Activated CD8-positive, alpha-beta memory T cell treated with anti-CD3 and anti-CD28 coated beads, Interleukin-2, amount 50 U/mL, for 24 hours (primary cell): ENCODE measurements around the gene AGFG2.
A peak's percentile ranks its signal among the peaks of the same experiment; 100 is the strongest.

Source experiments
- DNase-seq: peaks from one replicate; pipeline ENCODE4 v3.0.0-alpha.2; 2020; ENCODE audit errors: extremely low read depth

Gene AGFG2

DNA sequence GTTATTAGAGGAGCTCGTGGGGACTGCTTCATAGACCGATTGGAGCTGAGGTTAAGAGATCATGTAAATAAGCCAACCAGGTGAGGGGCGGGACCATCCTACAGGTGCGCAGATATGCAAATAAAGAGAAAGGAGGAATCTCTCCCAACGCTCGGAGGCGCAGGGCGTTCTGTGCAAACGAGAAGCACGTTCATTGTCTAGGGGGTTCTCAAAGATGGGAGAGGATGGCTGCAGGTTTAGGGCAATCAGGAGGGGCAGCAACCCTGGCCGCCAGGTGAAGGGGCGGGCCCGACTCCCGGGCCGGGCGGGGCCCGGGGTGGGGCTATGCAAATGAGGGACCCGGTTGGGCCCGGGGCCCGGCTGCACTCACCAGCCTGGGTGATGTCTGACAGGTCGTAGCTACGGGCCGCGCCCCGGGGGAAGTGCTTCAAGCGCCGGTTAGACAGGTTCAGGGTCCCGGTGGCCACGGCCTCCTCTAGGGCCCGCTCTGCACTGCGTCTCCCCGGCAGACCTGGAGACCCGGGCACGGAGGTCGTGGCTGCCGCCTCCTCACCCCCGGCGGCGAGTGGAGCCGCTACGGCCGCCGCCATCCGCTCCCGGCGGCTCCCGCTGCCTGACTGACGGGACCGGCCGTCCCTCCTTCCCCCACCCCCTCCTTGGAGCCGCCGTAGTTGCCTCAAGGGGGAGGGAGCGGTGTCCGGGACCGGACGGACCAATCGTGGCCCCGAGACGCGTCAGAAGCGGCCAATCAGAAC, 46.7 kb downstream of the AGFG2 start, which contains the start of gene LRCH4:
Gene LRCH4 (minus strand): TSS at position 619 of the 755 bp plus-strand sequence. CDS start 29 bp downstream, at position 590.
- no peak for DNase-seq

DNA sequence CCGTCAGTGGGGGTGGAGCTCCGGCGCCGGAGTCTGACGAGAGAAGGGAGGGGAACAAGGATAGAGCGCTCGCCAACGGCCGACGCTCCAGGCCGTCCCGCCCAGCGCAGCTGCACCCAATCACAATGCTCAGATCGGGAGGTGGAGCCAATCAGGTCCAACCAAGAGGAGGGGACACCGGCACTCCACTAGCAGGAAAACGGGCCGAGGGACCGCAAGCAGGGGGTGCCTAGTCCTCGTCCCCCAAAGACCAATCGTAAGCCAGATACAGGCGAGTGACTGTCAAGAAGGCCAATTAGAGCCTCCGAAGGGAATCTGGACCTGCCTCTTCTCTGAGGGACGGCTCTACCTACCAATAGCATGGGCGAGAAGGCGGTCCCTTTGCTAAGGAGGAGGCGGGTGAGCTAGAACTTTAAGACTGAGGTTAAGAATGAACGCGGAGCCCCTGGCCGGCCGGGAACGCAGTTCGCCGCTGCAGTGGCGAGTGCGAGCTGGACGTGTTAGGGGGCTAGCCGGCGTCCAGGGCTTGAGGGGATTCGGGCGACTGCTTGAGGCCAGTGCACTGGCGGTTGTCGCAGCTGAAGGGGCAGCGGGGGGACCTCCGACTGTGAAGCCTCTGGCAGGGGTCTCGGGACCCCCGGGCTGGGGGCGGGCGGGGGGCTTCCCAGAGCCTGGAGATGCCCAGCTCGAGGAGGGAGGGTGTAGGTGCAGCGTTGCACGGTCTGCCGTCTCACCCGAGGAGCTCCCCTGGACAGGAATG, 47.4 kb downstream of the AGFG2 start, which contains the start of gene FBXO24:
Gene FBXO24 (plus strand): TSS at position 63 of the 760 bp plus-strand sequence. CDS start 298 bp downstream, at position 361.
- peak; percentile 99 for DNase-seq

DNA sequence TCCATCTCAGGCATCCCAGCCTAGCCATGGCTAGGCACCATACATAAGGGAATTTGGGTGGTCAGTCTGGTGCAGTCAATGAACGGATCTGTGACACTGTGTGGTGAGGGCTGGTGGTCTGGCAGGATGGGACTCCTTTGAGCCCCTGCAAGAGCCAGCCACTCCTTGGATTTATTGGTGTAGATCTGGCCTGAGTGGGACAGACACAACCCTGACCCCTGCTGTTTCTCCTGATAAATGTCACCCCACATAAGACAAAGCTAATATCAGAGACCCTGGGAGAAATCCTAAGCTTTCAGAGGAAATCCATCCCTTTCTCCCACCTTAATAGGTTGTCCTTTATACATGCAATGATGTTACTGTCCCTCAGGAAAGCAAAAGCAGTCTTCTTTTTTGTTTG, 49.4 kb downstream of the AGFG2 start:
- DNase-seq = no peak

DNA sequence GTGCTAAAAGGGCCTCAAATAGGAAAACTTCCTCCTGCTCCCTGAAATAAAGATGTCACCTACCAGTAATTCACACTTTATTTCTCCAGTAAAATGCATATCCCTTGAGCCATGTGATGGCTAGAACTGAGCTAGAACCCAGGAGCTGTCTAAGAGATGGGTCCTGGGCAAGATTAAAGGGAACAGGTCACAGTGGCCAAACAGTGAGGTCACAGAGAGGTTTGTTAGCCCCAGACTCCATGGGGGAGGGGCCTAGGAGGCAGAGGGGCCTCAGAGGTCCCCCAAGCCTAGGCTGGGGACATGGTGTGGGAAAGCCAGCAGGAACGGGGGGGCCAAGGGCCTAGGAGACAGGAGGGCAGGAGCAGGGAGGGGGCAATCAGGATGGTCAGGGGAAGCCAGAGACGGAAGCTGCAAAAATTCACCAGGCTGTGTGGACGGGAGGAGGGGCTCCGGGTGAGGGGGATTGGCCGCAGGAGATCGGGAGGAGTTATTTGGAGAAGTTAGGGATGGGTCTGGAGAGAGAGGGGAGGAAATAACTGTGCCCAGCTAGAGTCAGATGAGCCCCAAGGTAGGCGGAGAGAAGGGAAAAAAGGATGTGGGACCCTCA, 50.4 kb downstream of the AGFG2 start:
- no peak for DNase-seq

DNA sequence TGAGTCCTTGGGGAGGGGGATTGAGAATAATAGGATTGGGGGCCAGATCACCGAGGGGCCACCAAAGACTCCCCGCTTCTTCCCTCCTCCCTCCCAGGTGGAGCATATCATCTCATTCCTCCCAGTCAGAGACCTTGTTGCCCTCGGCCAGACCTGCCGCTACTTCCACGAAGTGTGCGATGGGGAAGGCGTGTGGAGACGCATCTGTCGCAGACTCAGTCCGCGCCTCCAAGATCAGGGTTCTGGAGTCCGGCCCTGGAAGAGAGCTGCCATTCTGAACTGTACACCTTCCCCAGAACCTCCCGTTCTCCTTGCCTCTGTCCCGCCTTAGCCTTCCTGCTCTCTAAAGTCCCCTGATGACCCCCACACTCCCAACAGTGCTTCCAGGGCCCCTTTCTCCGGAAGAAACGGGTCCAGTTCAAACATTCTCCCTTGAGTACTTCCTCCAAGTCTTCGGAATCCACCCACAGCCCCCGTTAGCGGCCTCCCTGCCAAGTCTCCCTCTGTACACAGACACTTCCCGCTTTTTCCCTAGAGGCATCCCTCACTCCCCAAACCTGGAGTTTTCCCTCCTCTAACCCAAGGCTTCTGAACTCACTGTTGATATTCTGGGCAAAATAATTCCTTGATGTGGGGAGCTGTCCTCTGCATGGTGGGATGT, 51.2 kb downstream of the AGFG2 start:
- DNase-seq = no peak

DNA sequence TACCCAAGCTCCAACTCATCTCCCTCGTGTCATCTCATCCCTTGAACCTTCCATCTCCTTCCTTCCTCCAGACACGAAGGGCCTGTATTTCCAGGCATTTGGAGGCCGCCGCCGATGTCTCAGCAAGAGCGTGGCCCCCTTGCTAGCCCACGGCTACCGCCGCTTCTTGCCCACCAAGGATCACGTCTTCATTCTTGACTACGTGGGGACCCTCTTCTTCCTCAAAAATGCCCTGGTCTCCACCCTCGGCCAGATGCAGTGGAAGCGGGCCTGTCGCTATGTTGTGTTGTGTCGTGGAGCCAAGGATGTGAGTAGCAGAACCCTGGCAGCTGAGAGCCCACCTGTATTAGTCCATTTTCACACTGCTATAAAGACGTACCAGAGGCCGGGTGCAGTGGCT, 52.6 kb downstream of the AGFG2 start:
- no peak for DNase-seq

DNA sequence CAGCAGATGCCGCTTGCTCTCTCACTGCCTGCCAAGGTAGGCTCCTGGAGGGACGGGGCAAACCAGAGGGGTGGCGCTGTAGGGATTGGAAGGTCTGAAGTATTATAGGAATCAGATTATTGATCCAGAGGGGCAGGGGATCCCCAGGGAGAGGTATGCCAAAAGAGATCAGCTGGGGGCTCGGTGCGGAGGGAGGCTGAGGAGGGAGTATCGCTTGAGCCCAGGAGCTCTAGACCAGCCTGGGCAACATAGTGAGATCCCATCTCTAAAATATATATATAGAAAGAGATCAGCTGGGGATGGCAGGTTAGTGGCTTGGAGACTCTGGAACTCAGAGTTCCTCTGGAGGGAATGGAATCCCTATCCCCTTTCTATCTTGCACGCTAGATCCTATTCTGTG, 56.2 kb downstream of the AGFG2 start:
- DNase-seq = no peak

DNA sequence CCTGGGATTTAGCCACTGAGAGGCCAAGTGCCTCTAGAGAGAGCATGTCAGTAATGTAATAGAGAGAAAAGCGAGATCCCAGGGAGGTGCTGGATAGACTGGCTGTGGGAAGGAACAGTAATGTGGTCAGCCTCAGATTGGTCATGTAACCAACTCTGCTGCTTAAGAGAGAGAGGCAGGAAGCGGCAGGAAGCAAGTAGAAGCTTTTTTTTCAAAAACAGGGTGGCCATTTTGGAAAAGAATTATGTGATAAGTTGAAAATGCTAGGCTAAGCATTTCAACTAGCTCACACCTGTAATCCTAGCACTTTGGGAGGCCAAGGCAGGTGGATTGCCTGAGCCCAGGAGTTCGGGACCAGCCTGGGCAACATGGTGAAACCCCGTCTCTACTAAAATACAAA, 59.4 kb downstream of the AGFG2 start:
- DNase-seq = no peak

DNA sequence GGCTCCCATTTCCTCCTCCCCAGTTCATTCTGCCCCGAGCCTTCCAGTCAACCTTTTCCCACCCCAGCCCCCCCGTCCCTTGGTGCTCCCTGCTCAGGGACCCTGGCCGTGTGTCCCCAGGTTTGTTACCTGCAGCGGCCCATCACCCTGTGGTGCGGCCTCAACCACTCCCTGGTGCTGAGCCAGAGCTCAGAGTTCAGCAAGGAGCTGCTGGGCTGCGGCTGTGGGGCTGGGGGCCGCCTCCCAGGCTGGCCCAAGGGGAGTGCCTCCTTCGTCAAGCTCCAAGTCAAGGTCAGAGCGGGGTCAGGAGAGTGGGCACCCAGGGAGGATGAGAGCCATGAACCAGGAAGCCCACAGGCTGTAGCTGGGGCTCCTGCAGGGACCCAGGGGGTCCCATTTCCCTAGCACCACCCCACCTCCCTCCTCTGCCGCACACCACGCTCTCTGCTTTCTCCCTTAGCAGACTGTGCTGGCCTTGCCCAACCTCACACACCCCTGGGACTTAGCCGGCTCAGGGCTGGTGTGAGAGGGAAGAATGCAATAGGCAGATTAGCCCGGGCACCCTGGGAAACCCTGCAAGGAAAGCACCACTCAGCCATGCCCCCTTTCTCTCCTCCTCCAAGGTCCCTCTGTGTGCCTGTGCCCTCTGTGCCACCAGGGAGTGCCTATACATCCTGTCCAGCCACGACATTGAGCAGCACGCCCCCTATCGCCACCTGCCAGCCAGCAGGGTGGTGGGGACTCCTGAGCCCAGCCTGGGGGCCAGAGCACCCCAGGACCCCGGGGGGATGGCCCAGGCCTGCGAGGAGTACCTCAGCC, 61.1 kb downstream of the AGFG2 start:
- DNase-seq = no peak

DNA sequence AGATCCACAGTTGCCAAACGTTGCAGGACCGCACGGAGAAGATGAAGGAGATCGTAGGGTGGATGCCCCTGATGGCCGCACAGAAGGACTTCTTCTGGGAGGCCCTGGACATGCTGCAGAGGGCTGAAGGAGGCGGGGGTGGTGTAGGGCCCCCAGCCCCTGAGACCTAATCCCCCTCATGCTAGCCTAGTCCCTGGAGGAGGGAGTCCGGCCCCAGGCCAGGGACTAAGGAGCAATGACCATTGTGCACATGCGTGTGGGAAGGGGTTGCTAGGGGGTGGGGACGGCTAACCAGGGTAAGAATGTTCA, 61.7 kb downstream of the AGFG2 start:
- no peak for DNase-seq

DNA sequence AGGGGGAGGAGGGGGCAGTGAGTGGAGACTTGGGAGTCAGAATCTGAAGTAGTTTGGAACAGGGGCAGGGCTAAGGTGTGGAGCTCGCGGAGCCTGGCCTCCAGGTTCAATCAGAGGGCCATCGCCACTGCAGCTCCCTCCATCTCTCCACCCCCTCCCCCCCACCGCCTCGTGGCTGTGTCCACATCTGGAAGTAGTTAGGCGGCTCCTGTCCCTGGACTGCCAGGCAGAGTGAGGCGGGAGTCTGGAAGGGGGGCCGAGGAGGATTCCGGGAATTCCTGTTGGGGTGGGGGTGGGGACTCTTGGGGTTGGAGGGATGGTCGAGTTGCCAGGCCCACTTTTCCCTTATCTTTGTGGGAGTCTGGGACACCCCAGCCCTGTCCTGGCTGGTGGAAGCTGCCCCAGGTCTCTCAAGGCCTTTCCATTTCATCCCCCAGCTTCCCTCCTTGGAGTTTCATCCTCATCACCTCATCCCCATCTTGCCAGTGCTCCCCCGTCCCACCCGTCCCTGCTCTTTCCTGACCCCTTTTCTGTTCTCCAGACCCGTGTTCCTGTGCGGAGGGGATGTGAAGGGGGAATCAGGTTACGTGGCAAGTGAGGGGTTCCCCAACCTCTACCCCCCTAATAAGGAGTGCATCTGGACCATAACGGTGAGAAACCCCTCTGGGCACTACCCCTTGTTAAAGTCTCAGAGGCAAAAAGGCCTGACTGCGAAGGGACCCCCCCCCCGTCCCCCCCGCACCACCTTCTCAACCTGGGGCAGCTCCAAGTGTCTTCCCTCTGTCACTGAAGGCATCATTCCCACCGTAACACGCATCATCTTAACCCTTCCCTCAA, 64.1 kb downstream of the AGFG2 start:
- DNase-seq = no peak

DNA sequence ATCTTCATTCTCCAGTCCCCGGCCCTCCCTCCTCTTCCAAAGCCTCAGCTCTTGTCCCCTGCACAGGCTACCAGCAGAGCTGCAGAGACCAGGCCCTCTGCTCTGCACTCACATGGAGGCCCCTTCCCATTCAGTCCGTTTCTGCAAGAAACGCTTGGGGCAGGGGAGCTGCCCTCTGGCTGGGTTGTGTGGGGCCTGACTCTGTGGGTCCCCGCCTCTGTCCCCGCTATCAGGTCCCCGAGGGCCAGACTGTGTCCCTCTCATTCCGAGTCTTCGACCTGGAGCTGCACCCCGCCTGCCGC, 64.7 kb downstream of the AGFG2 start:
- no peak for DNase-seq

DNA sequence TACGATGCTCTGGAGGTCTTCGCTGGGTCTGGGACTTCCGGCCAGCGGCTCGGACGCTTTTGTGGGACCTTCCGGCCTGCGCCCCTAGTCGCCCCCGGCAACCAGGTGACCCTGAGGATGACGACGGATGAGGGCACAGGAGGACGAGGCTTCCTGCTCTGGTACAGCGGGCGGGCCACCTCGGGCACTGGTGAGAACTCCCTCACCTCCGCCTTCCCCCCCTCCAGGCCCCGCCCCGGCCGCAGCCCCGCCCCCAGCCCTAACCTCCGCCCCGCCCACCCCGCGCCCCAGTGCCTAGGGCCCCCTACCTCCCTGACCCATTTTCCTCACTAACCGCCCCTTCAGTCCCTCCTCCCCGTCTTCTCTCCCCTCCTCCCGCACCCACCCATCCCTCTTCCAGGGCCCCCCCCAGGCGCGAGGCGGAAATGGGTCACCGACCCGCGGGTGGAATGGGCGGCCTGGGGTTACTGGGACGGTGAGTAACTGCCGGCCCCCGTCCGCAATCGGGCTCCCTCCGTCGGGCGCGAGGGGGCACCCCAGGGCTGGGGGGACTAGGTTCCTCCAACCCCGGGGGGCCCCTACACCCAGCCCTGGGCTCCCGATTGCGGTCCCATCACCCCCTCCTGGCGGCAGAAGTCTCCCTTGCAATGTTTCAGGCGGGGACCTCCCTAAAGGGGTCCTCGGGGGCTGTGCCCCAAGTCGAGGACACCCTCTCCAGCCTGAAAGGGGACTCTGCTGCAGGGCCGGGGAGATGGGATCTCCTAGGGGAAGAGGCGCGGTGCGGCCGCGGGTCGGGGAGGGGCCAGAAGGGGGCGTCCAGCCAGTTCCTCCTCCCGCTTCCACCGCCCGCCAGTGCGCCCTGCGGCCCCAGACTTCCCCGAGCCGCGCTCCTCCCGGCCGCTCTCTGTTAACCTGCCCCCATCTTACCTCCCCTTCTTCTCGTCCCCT, 65.3 kb downstream of the AGFG2 start:
- DNase-seq = no peak

DNA sequence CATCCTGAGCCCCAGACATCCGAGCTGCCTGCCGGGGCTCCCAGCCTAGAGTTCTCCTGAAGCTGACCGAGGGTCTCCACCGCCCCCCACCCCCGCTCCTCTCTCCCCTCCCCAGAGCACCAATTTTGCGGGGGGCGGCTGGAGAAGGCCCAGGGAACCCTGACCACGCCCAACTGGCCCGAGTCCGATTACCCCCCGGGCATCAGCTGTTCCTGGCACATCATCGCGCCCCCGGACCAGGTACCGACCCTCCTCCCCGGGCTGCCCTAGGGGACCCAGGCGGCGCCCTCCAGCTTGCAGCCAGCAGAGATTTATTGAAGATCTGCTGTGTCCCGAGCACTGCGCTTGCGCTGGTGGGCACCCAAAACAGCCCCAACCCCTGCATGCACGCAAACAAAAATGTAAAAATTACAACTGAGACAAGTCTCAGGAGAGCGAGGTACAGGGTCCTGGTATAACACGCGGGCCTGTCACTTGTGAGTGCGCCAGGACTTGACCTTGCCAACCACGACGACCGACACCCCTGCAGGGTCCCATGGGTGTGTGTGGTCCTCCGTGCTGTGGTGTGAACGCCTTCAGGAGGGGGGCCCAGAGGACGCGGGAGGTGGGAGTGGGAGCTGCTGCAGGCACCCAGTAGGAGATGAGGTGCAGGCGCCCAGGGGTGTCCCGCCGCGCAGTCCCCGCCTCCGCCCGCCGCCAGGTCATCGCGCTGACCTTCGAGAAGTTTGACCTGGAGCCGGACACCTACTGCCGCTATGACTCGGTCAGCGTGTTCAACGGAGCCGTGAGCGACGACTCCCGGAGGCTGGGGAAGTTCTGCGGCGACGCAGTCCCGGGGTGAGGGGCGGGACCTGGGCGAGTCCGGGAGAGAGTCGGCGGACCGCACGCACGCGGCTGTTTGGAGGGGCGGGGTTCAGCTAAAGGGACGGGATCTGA, 66.2 kb downstream of the AGFG2 start:
- DNase-seq = no peak

DNA sequence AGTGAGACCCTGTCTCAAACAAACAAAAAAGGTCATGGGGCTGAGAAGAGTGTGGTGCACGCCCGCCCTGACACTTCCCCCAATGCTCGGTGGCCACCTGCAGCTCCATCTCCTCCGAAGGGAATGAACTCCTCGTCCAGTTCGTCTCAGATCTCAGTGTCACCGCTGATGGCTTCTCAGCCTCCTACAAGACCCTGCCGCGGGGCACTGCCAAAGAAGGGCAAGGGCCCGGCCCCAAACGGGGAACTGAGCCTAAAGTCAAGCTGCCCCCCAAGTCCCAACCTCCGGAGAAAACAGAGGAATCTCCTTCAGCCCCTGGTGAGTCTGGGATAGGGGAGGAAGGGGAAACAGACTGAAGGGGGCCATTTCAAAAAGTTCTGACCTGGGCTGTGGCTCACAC, 67.3 kb downstream of the AGFG2 start:
- DNase-seq = no peak

DNA sequence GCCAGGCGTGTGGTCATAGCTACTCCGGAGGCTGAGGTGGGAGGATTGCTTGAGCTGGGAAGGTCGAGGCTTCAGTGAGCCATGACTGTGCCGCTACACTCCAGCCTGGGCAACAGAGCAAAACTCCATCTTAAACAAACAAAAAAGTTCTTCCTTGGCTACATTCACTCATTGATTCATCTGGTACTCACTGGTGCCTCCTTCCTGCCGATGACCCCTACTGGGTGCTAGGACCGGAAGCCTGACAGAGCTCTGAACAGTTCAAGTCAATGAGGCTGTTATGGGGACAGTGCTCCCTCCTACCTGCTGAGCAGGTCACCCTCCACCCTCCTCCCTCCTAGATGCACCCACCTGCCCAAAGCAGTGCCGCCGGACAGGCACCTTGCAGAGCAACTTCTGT, 68.1 kb downstream of the AGFG2 start:
- DNase-seq = no peak

DNA sequence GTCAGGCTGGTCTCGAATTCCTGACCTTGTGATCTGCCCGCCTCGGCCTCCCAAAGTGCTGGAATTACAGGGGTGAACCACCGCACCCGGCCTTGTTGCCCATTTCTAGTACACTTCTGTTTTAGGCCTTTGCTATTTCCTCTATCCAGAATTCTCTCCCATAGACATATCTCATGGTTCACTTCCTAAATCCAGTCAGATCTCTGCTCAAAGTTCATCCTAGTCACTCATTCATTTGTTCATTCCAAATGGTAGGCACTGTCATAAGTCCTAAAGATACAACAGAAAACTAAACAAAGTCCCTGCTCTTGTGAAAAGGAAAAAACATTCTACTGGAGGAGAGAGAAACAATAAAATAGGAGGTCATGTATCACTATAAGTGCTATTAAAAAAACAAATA, 71.0 kb downstream of the AGFG2 start:
- no peak for DNase-seq

DNA sequence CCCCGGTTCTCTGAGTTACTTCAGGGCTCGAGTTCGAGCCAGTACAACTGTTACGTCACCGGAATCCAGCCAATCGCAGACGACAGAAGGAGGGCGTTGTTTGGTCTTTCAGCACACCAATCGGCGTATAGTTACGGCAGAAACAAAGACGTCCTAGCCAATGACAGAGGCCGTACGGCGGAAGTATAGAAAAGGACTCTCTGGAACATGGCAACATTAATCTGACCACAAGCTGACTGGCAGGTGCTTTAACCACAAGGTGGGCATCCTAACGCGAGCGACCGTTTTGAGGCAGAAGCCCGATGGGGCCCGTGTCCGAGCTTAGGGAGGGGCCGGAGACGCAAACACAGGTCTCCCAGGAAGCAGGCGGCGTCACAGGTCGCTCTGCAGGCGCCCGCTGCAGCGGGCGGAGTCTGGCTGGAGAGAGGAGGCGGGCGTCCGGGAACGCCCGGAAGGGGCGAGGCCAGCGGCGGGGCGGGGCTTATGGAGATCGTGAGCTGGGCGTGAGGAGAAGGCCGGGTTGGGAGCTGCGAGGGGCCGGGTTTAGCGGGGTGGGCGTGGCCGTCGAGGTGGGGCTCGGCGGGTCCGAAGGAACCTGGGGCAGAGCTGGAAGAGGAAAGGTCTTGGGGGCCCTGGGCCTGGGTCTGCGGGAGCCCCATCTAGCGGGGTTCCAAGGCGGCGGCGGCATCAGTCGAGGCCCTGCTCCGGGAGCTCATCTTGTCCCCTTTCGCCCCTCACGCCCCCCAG, 73.2 kb downstream of the AGFG2 start, which contains the start of gene MOSPD3:
Gene MOSPD3 (plus strand): TSS at position 558 of the 747 bp plus-strand sequence. CDS start 252 bp downstream, outside the sequence.
- peak; percentile 93 for DNase-seq
